Measurements from ENCODE around the gene PROM1.

DNA sequence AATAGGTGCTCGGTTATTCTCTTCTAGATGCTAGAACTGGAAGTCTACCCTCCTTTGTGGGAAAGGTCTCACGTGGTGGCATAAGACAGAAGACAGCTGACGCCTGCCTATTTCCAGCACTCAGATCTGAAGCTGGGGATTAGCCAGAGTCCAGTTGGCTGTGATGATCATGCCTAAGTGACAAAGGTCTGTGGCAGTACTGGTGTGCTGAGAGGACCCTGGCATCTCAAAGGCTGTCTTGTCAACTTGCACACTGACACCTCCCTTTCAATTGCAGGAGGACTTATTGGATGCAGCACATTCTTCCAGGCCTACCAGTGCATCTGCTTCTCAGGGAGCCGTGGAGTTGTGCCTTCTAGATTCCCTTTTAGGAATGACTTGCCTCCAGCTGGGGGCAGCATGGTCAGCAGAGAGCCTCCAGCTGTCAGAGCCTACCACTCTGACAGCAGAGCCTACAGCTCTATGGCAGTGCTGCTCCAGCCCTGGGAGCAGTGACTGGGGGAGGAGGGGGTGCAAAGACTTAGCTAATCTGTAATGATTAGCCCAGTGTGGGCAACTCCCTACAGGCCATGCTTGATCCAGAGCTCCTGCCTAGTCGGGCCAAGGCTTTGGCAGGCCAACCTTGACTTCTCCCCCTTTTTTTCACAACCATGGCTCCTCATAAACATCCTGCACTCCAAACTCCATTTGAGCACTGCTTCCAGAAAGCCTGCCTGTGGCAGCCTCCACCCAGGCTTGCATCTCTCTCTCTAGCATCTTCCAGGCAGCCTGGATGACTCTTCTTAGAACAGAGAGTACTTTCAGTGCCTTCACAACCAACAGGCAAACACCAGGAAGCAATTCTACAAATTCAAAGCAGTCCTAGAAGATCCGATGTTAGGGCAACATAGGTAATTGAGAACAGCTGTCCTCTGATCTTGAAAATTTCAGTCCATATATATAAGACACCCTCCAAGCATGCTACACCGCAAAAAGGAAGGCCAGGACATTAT, 107.1 kb downstream of the PROM1 start:
- TF ChIP-seq, protein P1, sequence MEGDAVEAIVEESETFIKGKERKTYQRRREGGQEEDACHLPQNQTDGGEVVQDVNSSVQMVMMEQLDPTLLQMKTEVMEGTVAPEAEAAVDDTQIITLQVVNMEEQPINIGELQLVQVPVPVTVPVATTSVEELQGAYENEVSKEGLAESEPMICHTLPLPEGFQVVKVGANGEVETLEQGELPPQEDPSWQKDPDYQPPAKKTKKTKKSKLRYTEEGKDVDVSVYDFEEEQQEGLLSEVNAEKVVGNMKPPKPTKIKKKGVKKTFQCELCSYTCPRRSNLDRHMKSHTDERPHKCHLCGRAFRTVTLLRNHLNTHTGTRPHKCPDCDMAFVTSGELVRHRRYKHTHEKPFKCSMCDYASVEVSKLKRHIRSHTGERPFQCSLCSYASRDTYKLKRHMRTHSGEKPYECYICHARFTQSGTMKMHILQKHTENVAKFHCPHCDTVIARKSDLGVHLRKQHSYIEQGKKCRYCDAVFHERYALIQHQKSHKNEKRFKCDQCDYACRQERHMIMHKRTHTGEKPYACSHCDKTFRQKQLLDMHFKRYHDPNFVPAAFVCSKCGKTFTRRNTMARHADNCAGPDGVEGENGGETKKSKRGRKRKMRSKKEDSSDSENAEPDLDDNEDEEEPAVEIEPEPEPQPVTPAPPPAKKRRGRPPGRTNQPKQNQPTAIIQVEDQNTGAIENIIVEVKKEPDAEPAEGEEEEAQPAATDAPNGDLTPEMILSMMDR (IDR thresholded peaks at IDR 0.05; ENCODE audit: poor library complexity, severe bottlenecking), result no peak
- TF ChIP-seq RAD21 (conservative IDR thresholded peaks at IDR 0.05), result no peak
